Stimulated activated CD4-positive, alpha-beta T cell treated with anti-CD3 and anti-CD28 coated beads, Interleukin-2, amount 100 ng/mL, for 4 hours (primary cell): ENCODE data around the gene GPR85.
"Not testable (repeated sequence)": the region's sequence is repeated elsewhere in the genome, so short reads cannot be mapped to it uniquely, and the experiment has no call there.

Source experiments
- DNase-seq: peaks from one replicate; pipeline ENCODE4 v3.0.0-alpha.2; 2020; ENCODE audit warnings: low read depth

Gene GPR85

GRCh38 chr7:113086431-113086888 is at the start of gene GPR85:
GPR85 (minus strand) TSS chr7:113086827; CDS start chr7:113084721, 2,106 bp downstream.
- DNase-seq = no peak

- DNase-seq = no peak
Observed at GRCh38 chr7:113134025-113134424, 47.4 kb upstream of the GPR85 start.

GRCh38 chr7:113131367-113131766 is 44.7 kb upstream of the GPR85 start:
- no peak for DNase-seq

GRCh38 chr7:113128031-113128430 is 41.4 kb upstream of the GPR85 start:
- DNase-seq = no peak

- DNase-seq = no peak
Observed at GRCh38 chr7:113125728-113126127, 39.1 kb upstream of the GPR85 start.

GRCh38 chr7:113122744-113123143 is 36.1 kb upstream of the GPR85 start:
- DNase-seq = no peak

GRCh38 chr7:113120647-113121046 is 34.0 kb upstream of the GPR85 start:
- DNase-seq = no peak

- DNase-seq = no peak
Observed at GRCh38 chr7:113119429-113119828, 32.8 kb upstream of the GPR85 start.

GRCh38 chr7:113118074-113118959 is 31.7 kb upstream of the GPR85 start, which contains the start of gene SMIM30:
SMIM30 (minus strand) TSS chr7:113118554; CDS start chr7:113117578, 976 bp downstream.
- DNase-seq = peak; percentile 85

- not testable (repeated sequence) for DNase-seq
Observed at GRCh38 chr7:113117374-113117774, 30.7 kb upstream of the GPR85 start.

GRCh38 chr7:113113912-113114311 is 27.3 kb upstream of the GPR85 start:
- DNase-seq = no peak

GRCh38 chr7:113109718-113110117 is 23.1 kb upstream of the GPR85 start:
- no peak for DNase-seq

GRCh38 chr7:113100121-113100603 is 13.5 kb upstream of the GPR85 start:
- DNase-seq = no peak

- DNase-seq = no peak
Observed at GRCh38 chr7:113099284-113099919, 12.8 kb upstream of the GPR85 start.

GRCh38 chr7:113094517-113095249 is 8.1 kb upstream of the GPR85 start:
- no peak for DNase-seq

- no peak for DNase-seq
Observed at GRCh38 chr7:113093561-113093960, 6.9 kb upstream of the GPR85 start.

- DNase-seq = no peak
Observed at GRCh38 chr7:113092762-113093161, 6.1 kb upstream of the GPR85 start.

- DNase-seq = no peak
Observed at GRCh38 chr7:113087071-113087998, 708 bp upstream of the GPR85 start.

- DNase-seq = no peak
Observed at GRCh38 chr7:113085781-113086390, 741 bp downstream of the GPR85 start.

- no peak for DNase-seq
Observed at GRCh38 chr7:113084496-113085172, 2.0 kb downstream of the GPR85 start.
